Naive thymus-derived CD4-positive, alpha-beta T cell (primary cell): ENCODE data around the gene PTDSS2. TPM values are rescaled to one million over a fixed set of nuclear protein-coding genes. Genes with fewer than 3 reads are reported as not detected.

Source experiments
- ATAC-seq: fragments of 150-1000 bp; cut with Tn5 transposase; 2 replicates; pipeline ENCODE4 v1.10.0; 2021; ENCODE audit warnings: mild to moderate bottlenecking, moderate library complexity
- CTCF ChIA-PET: fragments of 350-600 bp; sonication (Branson Sonifier 250); formaldehyde crosslinking; loops from one replicate; lab custom pipeline; 2021; ENCODE audit warnings: antibody characterized with exemption; lab: Charles Lee
- POLR2A ChIA-PET: fragments of 350-600 bp; sonication (Branson Sonifier 250); formaldehyde crosslinking; loops from one replicate; lab custom pipeline; 2021; ENCODE audit warnings: antibody characterized with exemption, inconsistent platforms; lab: Charles Lee
- DNase-seq, 9 donors: peaks; one replicate each; pipeline versions ENCODE4 v3.0.0 to v3.0.0-alpha.2; 2020 to 2022; ENCODE audit warnings: mixed read lengths in 1 of 9
- H3K27ac ChIP-seq: one replicate; pipeline ENCODE4 v1.7.0; 2013; ENCODE audit warnings: mild to moderate bottlenecking, low read depth, low read length, moderate library complexity
- H3K27me3 ChIP-seq, 2 donors: one replicate each; pipeline ENCODE4 v1.7.0; 2013; ENCODE audit warnings: low read length in 2 of 2, mild to moderate bottlenecking in 2 of 2, moderate library complexity in 2 of 2; ENCODE audit not compliant: control insufficient read depth in 2 of 2, insufficient read depth in 2 of 2
- H3K36me3 ChIP-seq, 3 experiments: 1 replicate in 2 of 3; 2 replicates in 1 of 3; pipeline ENCODE4 v1.7.0; 2013; ENCODE audit warnings: low read length in 3 of 3, mild to moderate bottlenecking in 3 of 3, moderate library complexity in 1 of 3; ENCODE audit not compliant: insufficient read depth in 3 of 3, control insufficient read depth in 2 of 3
- H3K4me1 ChIP-seq, 2 donors: one replicate each; pipeline ENCODE4 v1.7.0; 2013; ENCODE audit warnings: low read length in 2 of 2, mild to moderate bottlenecking in 2 of 2, moderate library complexity in 1 of 2; ENCODE audit not compliant: control insufficient read depth in 2 of 2, insufficient read depth in 2 of 2
- H3K4me3 ChIP-seq: 2 replicates; pipeline ENCODE4 v1.7.0; 2013; ENCODE audit warnings: mild to moderate bottlenecking, low read length
- H3K9me3 ChIP-seq, 3 experiments: 1 replicate in 2 of 3; 2 replicates in 1 of 3; pipeline ENCODE4 v1.7.0; 2013; ENCODE audit warnings: low read length in 3 of 3; ENCODE audit not compliant: control insufficient read depth in 2 of 3
- H3K27ac Mint-ChIP-seq, 9 donors: one replicate each; pipeline ENCODE4 v1.8.0; 2020 to 2022; ENCODE audit warnings: mixed read lengths in 9 of 9, mild to moderate bottlenecking in 8 of 9, moderate library complexity in 5 of 9, inconsistent platforms in 2 of 9
- H3K27me3 Mint-ChIP-seq, 5 donors: one replicate each; pipeline ENCODE4 v1.8.0; 2021 to 2022; ENCODE audit warnings: mixed read lengths in 5 of 5, mild to moderate bottlenecking in 1 of 5
- H3K36me3 Mint-ChIP-seq, 5 donors: one replicate each; pipeline ENCODE4 v1.8.0; 2020 to 2022; ENCODE audit warnings: mixed read lengths in 5 of 5, mild to moderate bottlenecking in 3 of 5, inconsistent platforms in 1 of 5
- H3K4me1 Mint-ChIP-seq, 7 donors: one replicate each; pipeline ENCODE4 v1.8.0; 2020 to 2022; ENCODE audit warnings: mixed read lengths in 7 of 7, mild to moderate bottlenecking in 3 of 7, inconsistent platforms in 1 of 7
- H3K4me3 Mint-ChIP-seq, 10 donors: one replicate each; pipeline ENCODE4 v1.8.0; 2020 to 2022; ENCODE audit warnings: mild to moderate bottlenecking in 10 of 10, mixed read lengths in 10 of 10, moderate library complexity in 6 of 10, inconsistent platforms in 2 of 10
- H3K9me3 Mint-ChIP-seq, 11 donors: one replicate each; pipeline ENCODE4 v1.8.0; 2020 to 2022; ENCODE audit warnings: mixed read lengths in 11 of 11, mild to moderate bottlenecking in 4 of 11, inconsistent platforms in 1 of 11, moderate library complexity in 1 of 11
- intact Hi-C, 2 donors: fragments of 100-400 bp; cut with micrococcal nuclease; formaldehyde crosslinking; loops; one replicate each; pipeline ENCODE4 v1.15.1; 2023
- polyA plus RNA-seq, 2 donors: library from polyadenylated mRNA; unstranded; fragments of 300-500 nt; fragmentation: Illumina TruSeq; gene quantifications; one replicate each; pipeline ENCODE4 v1.2.3, GENCODE V29; 2021
- total RNA-seq, 6 experiments: library from RNA in 5 of 6; stranded (reverse) in 5 of 6; gene quantifications; 1 replicate in 5 of 6; 2 replicates in 1 of 6; pipeline ENCODE4 v1.2.3 and lab custom pipeline; 2021 to 2026

Gene PTDSS2
- total and polyA plus RNA-seq, 7 experiments from 2014 or later: 9.0 to 27.7 (median 19.4) TPM

- no peak for ATAC-seq
- H3K4me1 ChIP-seq: peaks cover 30 to 40% of the 10 kb centered on the region in 2 donors
- no peak for DNase-seq
- no peak overlapping the region for H3K4me3 ChIP-seq
- peaks cover 0 to 18% (median 2%) of the 10 kb centered on the region in 3 experiments for H3K36me3 ChIP-seq
- H3K27ac ChIP-seq: no peak overlapping the region
- peaks cover 0 to 2% (median 0%) of the 10 kb centered on the region in 5 donors for H3K27me3 Mint-ChIP-seq
- no peaks in the 10 kb centered on the region for H3K9me3 ChIP-seq
- peaks cover 33 to 48% (median 42%) of the 10 kb centered on the region in 7 donors for H3K4me1 Mint-ChIP-seq
- H3K27ac Mint-ChIP-seq: peak overlapping the region in 7 of 9 donors; percentile 38 to 79 (median 71)
- ChIA-PET POLR2A (interaction anchor here (0.5 to 1.2 kb wide), 3 partner anchors 11 to 186 kb away, joined by 3 to 4 read pairs (median 3); no protein-coding TSS in a partner anchor), CTCF (interaction anchor here (0.7 kb wide), 1 partner anchor 38 kb away, joined by 3 read pairs; no protein-coding TSS in a partner anchor)
- peaks cover 0 to 13% (median 8%) of the 10 kb centered on the region in 5 donors for H3K36me3 Mint-ChIP-seq
- H3K9me3 Mint-ChIP-seq: no peaks in the 10 kb centered on the region
- peak overlapping the region in 1 of 10 donors; percentile 45 for H3K4me3 Mint-ChIP-seq
- H3K27me3 ChIP-seq: no peaks in the 10 kb centered on the region
- intact Hi-C loops: loop anchor here in 1 of 2 donors (5.0 to 10.0 kb wide), 2 partner anchors 262 to 271 kb away; partner anchors contain the start of gene SCGB1C1
Measured at GRCh38 chr11:454043-454442, 4.0 kb downstream of the PTDSS2 start.

DNA sequence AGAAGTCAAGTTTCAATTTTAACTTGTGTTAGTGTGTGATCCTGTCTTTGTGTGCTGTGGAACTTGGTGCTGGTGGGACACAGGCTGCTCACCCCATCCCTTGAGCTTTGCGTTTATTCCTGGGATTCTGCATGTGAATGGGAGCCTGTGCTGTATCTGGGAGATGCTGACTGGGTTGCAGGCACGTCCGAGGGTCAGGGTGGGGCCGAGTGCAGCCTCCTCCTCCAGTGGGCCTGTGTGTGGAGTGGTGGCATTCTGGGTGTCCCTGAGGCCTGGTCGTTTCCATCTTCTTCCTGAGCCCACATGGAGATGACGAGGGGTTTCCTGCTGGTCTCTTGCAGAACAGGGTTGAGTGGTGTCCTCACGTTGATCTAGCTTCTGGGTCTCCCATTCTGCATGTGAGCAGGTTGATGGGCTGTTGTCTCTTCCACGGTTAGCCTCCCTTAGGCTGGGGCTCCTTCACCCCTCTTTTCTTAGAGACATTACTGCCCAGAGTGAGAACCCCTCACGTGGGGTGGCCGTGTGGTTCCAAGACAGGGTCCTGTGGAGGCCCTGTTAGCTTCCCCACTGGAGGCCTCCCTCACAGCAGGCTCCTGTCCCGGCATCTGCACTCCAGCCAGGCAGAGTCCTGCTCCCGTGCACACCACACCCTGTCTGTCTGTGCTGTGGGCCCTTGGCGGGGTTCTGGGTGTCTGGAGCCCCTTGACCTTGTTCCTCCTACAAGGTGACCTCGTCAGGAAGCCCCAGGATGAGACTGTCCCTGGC, 4.9 kb downstream of the PTDSS2 start:
- Mint-ChIP-seq H3K27ac (peak overlapping the region; percentile 31 to 76 (median 57)), H3K36me3 (peaks cover 0 to 13% (median 8%) of the 10 kb centered on the region in 5 donors), H3K27me3 (peaks cover 0 to 1% (median 0%) of the 10 kb centered on the region in 5 donors), H3K4me1 (peaks cover 31 to 45% (median 40%) of the 10 kb centered on the region in 7 donors), H3K9me3 (no peaks in the 10 kb centered on the region), H3K4me3 (peak overlapping the region in 1 of 10 donors; percentile 41)
- Histone ChIP-seq H3K36me3 (peaks cover 0 to 25% (median 2%) of the 10 kb centered on the region in 3 experiments), H3K9me3 (no peaks in the 10 kb centered on the region), H3K27ac (no peak overlapping the region), H3K4me1 (peaks cover 22 to 31% of the 10 kb centered on the region in 2 donors), H3K27me3 (no peaks in the 10 kb centered on the region), H3K4me3 (no peak overlapping the region)
- ChIA-PET POLR2A (interaction anchor here (0.6 to 0.7 kb wide), 2 partner anchors 187 to 248 kb away, joined by 3 read pairs; partner anchors contain the start of genes BET1L and RIC8A), CTCF (interaction anchor here (0.5 to 0.7 kb wide), 2 partner anchors 19 to 39 kb away, joined by 3 to 4 read pairs; no protein-coding TSS in a partner anchor)
- ATAC-seq: no peak
- no peak for DNase-seq
- intact Hi-C loops: loop anchor here in 1 of 2 donors (5.0 to 10.0 kb wide), 2 partner anchors 263 to 270 kb away; partner anchors contain the start of gene SCGB1C1

DNA sequence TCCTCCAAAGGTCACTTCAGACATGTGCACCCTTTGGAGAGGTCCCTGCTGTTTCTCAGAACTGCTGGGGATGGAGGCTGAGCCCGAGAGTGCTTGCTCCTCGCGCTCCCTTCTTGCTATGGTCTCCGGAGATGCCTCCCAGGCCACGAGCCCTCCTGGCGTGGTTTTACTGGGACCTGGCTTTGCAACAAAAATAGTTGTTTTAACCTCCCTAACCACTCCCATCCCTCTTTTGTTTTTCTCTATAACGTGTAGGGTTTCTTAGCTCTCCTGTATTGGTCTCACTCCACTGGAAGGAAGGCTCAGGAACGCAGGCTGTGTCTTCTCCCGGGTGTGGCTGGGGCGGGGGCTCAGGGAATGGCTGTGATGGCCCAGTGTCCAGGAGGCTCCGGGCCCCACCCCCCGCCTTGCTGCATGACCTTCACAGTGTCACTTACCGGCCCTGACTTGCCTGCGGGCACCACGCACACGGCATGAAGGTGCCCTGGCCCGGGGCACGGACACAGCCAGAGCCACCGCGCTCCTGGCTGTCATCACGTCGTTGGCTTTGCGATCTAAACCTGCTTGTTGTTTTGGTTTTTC, 5.6 kb downstream of the PTDSS2 start:
- peak overlapping the region in 7 of 9 donors; percentile 14 to 97 (median 62) for H3K27ac Mint-ChIP-seq
- no peak overlapping the region for H3K4me3 ChIP-seq
- intact Hi-C loops: loop anchor here in 1 of 2 donors (10.0 kb wide), 1 partner anchor 269 kb away; no protein-coding TSS in a partner anchor
- POLR2A ChIA-PET: interaction anchor here (0.6 to 1.4 kb wide), 3 partner anchors 15 to 249 kb away, joined by 3 to 6 read pairs (median 5); partner anchors contain the start of gene RNH1
- ATAC-seq (no peak), DNase-seq (no peak)
- H3K27me3 Mint-ChIP-seq: no peaks in the 10 kb centered on the region
- H3K9me3 ChIP-seq: no peaks in the 10 kb centered on the region
- peaks cover 0 to 13% (median 8%) of the 10 kb centered on the region in 5 donors for H3K36me3 Mint-ChIP-seq
- peak overlapping the region; percentile 64 for H3K27ac ChIP-seq
- H3K9me3 Mint-ChIP-seq: no peaks in the 10 kb centered on the region
- H3K4me1 ChIP-seq: peaks cover 22 to 31% of the 10 kb centered on the region in 2 donors
- CTCF ChIA-PET: interaction anchor here (0.5 to 1.6 kb wide), 4 partner anchors 16 to 205 kb away, joined by 3 to 4 read pairs (median 4); no protein-coding TSS in a partner anchor
- peaks cover 31 to 44% (median 39%) of the 10 kb centered on the region in 7 donors for H3K4me1 Mint-ChIP-seq
- no peaks in the 10 kb centered on the region for H3K27me3 ChIP-seq
- H3K4me3 Mint-ChIP-seq: peak overlapping the region in 3 of 10 donors; percentile 25 to 79 (median 72)
- H3K36me3 ChIP-seq: peaks cover 0 to 31% (median 2%) of the 10 kb centered on the region in 3 experiments

- peaks cover 0 to 13% (median 4%) of the 10 kb centered on the region in 5 donors for H3K36me3 Mint-ChIP-seq
- peaks cover 23 to 35% (median 30%) of the 10 kb centered on the region in 7 donors for H3K4me1 Mint-ChIP-seq
- DNase-seq: peak in 7 of 9 donors; percentile 34 to 49 (median 40)
- Histone ChIP-seq H3K4me3 (peak overlapping the region; percentile 35), H3K4me1 (peaks cover 16 to 25% of the 10 kb centered on the region in 2 donors), H3K36me3 (peaks cover 0 to 34% (median 2%) of the 10 kb centered on the region in 3 experiments), H3K27ac (peak overlapping the region; percentile 64), H3K27me3 (no peaks in the 10 kb centered on the region), H3K9me3 (no peaks in the 10 kb centered on the region)
- intact Hi-C loops: loop anchor here in 1 of 2 donors (10.0 kb wide), 1 partner anchor 268 kb away; no protein-coding TSS in a partner anchor
- peak overlapping the region; percentile 66 to 83 (median 76) for H3K4me3 Mint-ChIP-seq
- CTCF ChIA-PET: interaction anchor here (1.0 to 1.6 kb wide), 3 partner anchors 11 to 206 kb away, joined by 3 to 4 read pairs (median 3); no protein-coding TSS in a partner anchor
- POLR2A ChIA-PET: interaction anchor here (0.6 to 1.4 kb wide), 5 partner anchors 8 to 250 kb away, joined by 3 to 6 read pairs (median 4); partner anchors contain the start of gene RNH1
- no peaks in the 10 kb centered on the region for H3K27me3 Mint-ChIP-seq
- peak overlapping the region; percentile 68 to 97 (median 90) for H3K27ac Mint-ChIP-seq
- peak; percentile 86 for ATAC-seq
- no peaks in the 10 kb centered on the region for H3K9me3 Mint-ChIP-seq
Measured at GRCh38 chr11:456533-456932, 6.5 kb downstream of the PTDSS2 start.

DNA sequence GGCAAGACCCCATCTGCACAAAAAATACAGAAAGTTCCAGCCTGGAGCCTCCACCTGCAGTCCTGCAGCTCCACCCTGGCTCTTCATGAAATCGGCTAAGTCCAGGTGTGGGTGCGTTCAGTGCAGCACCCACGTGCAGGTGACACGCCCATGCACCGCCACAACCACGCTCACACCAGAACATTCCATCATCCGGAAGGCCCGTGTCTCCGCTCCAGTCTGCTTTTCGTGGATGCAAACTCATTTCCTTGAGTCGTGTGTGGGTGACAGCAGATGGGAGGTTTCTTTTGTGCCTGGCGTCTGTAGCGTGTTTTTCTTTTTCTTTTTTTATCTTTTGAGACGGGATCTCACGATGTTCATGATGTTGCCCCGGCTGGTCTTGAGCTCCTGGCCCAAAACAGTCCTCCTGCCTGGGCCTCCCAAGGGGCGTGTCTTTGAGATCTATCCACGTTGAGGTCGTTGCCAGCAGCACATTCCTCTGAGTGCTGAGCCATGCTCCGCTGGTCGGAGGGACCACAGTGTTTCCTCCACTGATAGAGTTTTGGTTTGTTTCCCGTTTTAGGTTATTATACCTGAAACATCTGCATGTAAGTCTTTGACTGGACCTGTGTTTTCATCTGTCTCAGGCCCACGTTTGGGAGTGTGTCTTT, 7.2 kb downstream of the PTDSS2 start:
- intact Hi-C loops: loop anchor here in 1 of 2 donors (10.0 kb wide), 1 partner anchor 268 kb away; no protein-coding TSS in a partner anchor
- H3K27ac Mint-ChIP-seq: peak overlapping the region; percentile 52 to 97 (median 90)
- CTCF ChIA-PET: interaction anchor here (1.0 to 1.6 kb wide), 3 partner anchors 12 to 207 kb away, joined by 3 to 4 read pairs (median 3); no protein-coding TSS in a partner anchor

More for the DNA sequence above, 7.2 kb downstream of the PTDSS2 start:
- peak overlapping the region; percentile 64 for H3K27ac ChIP-seq
- H3K36me3 Mint-ChIP-seq: peaks cover 0 to 13% (median 4%) of the 10 kb centered on the region in 5 donors
- peaks cover 0 to 33% (median 2%) of the 10 kb centered on the region in 3 experiments for H3K36me3 ChIP-seq
- H3K27me3 Mint-ChIP-seq: no peaks in the 10 kb centered on the region
- H3K9me3 Mint-ChIP-seq: no peaks in the 10 kb centered on the region
- H3K27me3 ChIP-seq: no peaks in the 10 kb centered on the region
- peak overlapping the region; percentile 66 to 83 (median 76) for H3K4me3 Mint-ChIP-seq
- H3K4me3 ChIP-seq: peak overlapping the region; percentile 35
- POLR2A ChIA-PET: interaction anchor here (0.5 to 1.4 kb wide), 4 partner anchors 9 to 47 kb away, joined by 3 to 5 read pairs (median 4); no protein-coding TSS in a partner anchor
- H3K9me3 ChIP-seq: no peaks in the 10 kb centered on the region
- DNase-seq (peak in 3 of 9 donors; percentile 16 to 27 (median 18)), ATAC-seq (peak; percentile 55)
- peaks cover 21 to 33% (median 30%) of the 10 kb centered on the region in 7 donors for H3K4me1 Mint-ChIP-seq
- peaks cover 16 to 24% of the 10 kb centered on the region in 2 donors for H3K4me1 ChIP-seq
